Measurements from ENCODE around the gene SAMD3.
"Not testable (repeated sequence)": the region's sequence is repeated elsewhere in the genome, so short reads cannot be mapped to it uniquely, and the experiment has no call there.

SAMD3 gene

GRCh38 chr6:130127195-130127594, 95.6 kb downstream of the SAMD3 start:
- no peak for DNase-seq

GRCh38 chr6:130122243-130122642, 100.5 kb downstream of the SAMD3 start:
- no peak for DNase-seq

GRCh38 chr6:130120731-130121130, 102.0 kb downstream of the SAMD3 start:
- no peak for DNase-seq

GRCh38 chr6:130119211-130119610, 103.5 kb downstream of the SAMD3 start:
- no peak for DNase-seq

- DNase-seq = no peak
Observed at GRCh38 chr6:130118236-130118635, 104.5 kb downstream of the SAMD3 start.

GRCh38 chr6:130117187-130117701, 105.5 kb downstream of the SAMD3 start:
- DNase-seq = not testable (repeated sequence)

GRCh38 chr6:130116273-130116672, 106.5 kb downstream of the SAMD3 start:
- no peak for DNase-seq

GRCh38 chr6:130115036-130115435, 107.7 kb downstream of the SAMD3 start:
- no peak for DNase-seq

GRCh38 chr6:130113201-130113710, 109.5 kb downstream of the SAMD3 start:
- DNase-seq = no peak

GRCh38 chr6:130111031-130111430, 111.7 kb downstream of the SAMD3 start:
- no peak for DNase-seq

- DNase-seq = no peak
Observed at GRCh38 chr6:130107710-130108109, 115.0 kb downstream of the SAMD3 start.

GRCh38 chr6:130105996-130106704, 116.6 kb downstream of the SAMD3 start:
- no peak for DNase-seq

GRCh38 chr6:130099119-130099518, 123.6 kb downstream of the SAMD3 start:
- no peak for DNase-seq

GRCh38 chr6:130098317-130098716, 124.4 kb downstream of the SAMD3 start:
- peak; percentile 24 for DNase-seq
